GM10248 (cell line): ENCODE results near the gene SUGP1.

ENCODE experiments used
- CTCF ChIA-PET: fragments of 300-600 bp; sonication (Branson Sonifier 250); formaldehyde crosslinking; extraction: SDS; loops from one replicate; lab custom pipeline; 2021; ENCODE audit warnings: antibody characterized with exemption; lab: Yijun Ruan, JAX
- POLR2A ChIA-PET: fragments of 350-650 bp; sonication (Branson Sonifier 250); formaldehyde crosslinking; extraction: SDS; loops from one replicate; lab custom pipeline; 2020; ENCODE audit warnings: antibody characterized with exemption; lab: Yijun Ruan, JAX
- DNase-seq: peaks from one replicate; pipeline ENCODE4 v3.0.0; 2012; ENCODE audit errors: extremely low spot score
- CTCF ChIP-seq: IDR thresholded peaks from 2 replicates; pipeline ENCODE4 v1.5.1; 2012; ENCODE audit warnings: mild to moderate bottlenecking, low read depth; ENCODE audit errors: extremely low read depth, missing control alignments, control extremely low read depth

Gene SUGP1

DNA sequence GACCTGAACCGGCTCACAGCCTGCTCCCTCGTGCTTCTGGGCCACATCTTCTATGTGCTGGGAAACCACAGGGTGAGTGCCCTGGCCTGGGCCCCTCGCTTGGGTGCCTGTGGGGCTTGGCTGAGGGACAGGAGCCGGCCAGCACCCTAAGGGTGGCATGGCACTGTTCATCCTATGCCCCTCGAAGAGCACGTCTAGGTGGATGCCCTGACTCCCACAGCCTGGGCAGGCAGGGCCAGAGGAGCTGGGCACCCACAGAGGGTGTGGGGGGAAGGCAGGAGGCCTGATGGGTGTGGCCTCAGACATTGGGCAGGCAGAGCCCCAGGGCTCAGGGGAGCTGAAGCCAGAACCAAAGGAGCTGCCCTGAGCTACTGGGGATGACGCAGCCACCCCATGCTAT is 29.1 kb upstream of the SUGP1 start:
- CTCF ChIA-PET: interaction anchor here (1.4 to 2.0 kb wide), 2 partner anchors 13 to 142 kb away, joined by 4 read pairs; no protein-coding TSS in a partner anchor
- DNase-seq: no peak
- POLR2A ChIA-PET: no interaction called here
- no peak for TF ChIP-seq CTCF

DNA sequence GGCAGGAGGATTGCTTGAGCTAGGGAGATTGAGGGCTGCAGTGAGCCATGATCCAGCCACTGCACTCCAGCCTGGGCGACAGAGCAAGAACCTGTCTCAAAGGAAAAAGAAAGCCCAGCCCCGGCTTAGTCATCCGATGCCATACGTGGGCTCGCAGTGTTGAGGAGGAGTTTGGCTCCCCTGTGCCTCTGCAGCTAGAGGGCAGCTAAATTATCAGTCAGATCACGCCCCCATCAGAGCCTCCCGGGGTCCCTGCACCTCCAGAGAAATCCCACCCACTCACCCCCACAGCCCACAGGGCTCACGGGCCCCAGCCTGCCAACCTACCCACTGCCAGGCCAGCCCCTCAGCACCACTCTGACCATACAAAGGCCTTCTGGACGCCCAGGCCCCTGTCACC is 28.0 kb upstream of the SUGP1 start:
- ChIA-PET POLR2A (no interaction called here), CTCF (interaction anchor here (3.0 kb wide), 1 partner anchor 142 kb away, joined by 9 read pairs; no protein-coding TSS in a partner anchor)
- TF ChIP-seq CTCF: no peak
- DNase-seq: no peak

DNA sequence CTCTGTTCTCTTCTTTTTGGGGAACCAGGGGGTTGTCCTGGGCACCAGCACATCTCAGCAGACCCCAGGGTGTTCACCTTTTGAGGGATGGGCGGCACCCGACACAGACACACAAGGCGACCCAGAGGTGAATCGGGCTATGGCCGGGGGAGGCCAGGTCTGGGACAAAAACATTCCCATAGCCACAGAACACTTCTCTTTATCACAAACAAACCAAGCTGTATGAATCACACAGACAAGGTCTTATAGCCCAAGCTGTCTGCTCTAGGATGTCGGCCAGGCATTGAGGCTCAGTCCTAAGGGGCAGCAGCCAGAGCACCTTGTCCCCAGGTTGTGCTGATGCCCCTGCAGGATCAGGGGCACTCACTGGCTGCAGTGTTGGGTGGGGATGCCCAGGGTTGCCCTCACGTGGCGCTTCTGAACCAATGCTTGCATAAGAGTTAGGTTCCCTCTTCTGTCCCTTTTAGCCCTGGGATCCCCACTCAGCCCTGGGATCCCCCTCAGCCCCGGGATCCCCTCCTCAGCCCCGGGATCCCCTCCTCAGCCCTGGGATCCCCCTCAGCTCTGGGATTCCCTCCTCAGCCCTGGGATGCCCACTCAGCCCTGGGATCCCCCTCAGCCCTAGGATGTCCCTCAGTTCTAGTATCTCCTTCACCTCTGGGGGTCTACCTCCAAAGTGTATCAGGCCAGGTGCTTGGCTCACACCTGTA is 27.2 kb upstream of the SUGP1 start:
- ChIA-PET CTCF (interaction anchor here (3.0 kb wide), 1 partner anchor 143 kb away, joined by 9 read pairs; no protein-coding TSS in a partner anchor), POLR2A (no interaction called here)
- no peak for TF ChIP-seq CTCF
- no peak for DNase-seq

- CTCF ChIA-PET: interaction anchor here (3.0 kb wide), 1 partner anchor 145 kb away, joined by 9 read pairs; no protein-coding TSS in a partner anchor
- POLR2A ChIA-PET: no interaction called here
- DNase-seq: no peak
- TF ChIP-seq CTCF: no peak
These were observed 25.7 kb upstream of the SUGP1 start for GRCh38 chr19:19345970-19346369.

DNA sequence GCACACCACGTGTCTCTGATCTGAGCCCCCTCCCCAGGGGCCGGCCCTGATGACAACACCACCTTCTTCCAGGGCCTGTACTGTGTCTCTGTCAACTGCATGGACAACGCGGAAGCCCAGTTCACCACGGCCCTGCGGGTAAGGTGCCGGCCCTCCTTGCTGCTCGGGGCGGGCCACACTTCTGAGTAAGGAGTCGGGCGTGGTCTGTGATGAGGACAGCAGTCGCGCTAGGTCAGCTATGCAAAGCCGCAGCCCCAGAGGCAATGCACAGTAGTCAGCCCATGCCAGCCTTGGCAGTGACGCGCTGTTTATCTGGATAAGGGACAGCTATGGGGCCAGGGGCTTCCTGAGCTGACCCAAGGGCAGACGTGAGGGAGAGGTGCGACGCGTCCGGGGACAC is 24.9 kb upstream of the SUGP1 start:
- CTCF ChIA-PET: no interaction called here
- no peak for TF ChIP-seq CTCF
- POLR2A ChIA-PET: no interaction called here
- no peak for DNase-seq

DNA sequence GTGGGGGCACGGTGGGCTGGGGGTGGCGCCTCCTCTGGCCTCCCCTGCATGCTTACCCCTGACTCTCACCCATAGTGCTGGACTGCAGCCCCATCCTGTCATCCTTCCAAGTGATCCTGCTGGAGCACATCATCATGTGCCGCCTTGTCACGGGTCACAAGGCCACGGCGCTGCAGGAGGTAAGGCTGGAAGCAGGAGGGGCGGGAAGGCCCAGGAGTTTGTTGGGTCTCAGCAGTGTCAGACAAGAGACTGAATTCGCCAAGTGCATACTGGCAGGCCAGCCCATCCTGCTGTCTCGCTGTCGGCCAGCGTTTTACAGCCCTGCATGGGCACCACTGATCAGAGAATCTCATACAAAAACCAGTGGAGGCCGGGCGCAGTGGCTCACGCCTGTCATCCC is 23.5 kb upstream of the SUGP1 start:
- ChIA-PET POLR2A (no interaction called here), CTCF (no interaction called here)
- DNase-seq: no peak
- no peak for TF ChIP-seq CTCF
